Trophoblast cell (in vitro differentiated cells and primary cell): Measurements from ENCODE around the gene CENPP.

Experiments used
- DNase-seq, 2 donors: peaks; one replicate each; pipeline ENCODE4 v3.0.0-alpha.2; 2016
- H2AFZ ChIP-seq: 2 replicates; pipeline ENCODE4 v1.6.1; 2013; ENCODE audit warnings: low read length, moderate library complexity, mild to moderate bottlenecking; ENCODE audit not compliant: insufficient read depth, poor library complexity
- H2AK5ac ChIP-seq: 2 replicates; pipeline ENCODE4 v1.6.1; 2013; ENCODE audit warnings: mild to moderate bottlenecking, low read length
- H2BK120ac ChIP-seq: 2 replicates; pipeline ENCODE4 v1.6.1; 2013; ENCODE audit warnings: low read length, mild to moderate bottlenecking, moderate library complexity; ENCODE audit not compliant: insufficient read depth, poor library complexity
- H2BK12ac ChIP-seq: 2 replicates; pipeline ENCODE4 v1.6.1; 2013; ENCODE audit warnings: mild to moderate bottlenecking, low read length, moderate library complexity
- H2BK5ac ChIP-seq: 2 replicates; pipeline ENCODE4 v1.6.1; 2013; ENCODE audit warnings: low read length, low read depth, moderate library complexity, mild to moderate bottlenecking; ENCODE audit not compliant: poor library complexity
- H3K14ac ChIP-seq: 2 replicates; pipeline ENCODE4 v1.6.1; 2013; ENCODE audit warnings: mild to moderate bottlenecking, low read length
- H3K18ac ChIP-seq: 2 replicates; pipeline ENCODE4 v1.6.1; 2013; ENCODE audit warnings: mild to moderate bottlenecking, low read length
- H3K23ac ChIP-seq: 2 replicates; pipeline ENCODE4 v1.6.1; 2013; ENCODE audit warnings: low read length
- H3K27ac ChIP-seq: 2 replicates; pipeline ENCODE4 v1.5.1; 2013; ENCODE audit warnings: low read depth, mild to moderate bottlenecking, inconsistent platforms, low read length, moderate library complexity
- H3K27me3 ChIP-seq: 2 replicates; pipeline ENCODE4 v1.6.1; 2013; ENCODE audit warnings: inconsistent platforms, mild to moderate bottlenecking, low read length, moderate library complexity; ENCODE audit not compliant: insufficient read depth
- H3K36me3 ChIP-seq, 2 experiments: 1 replicate in 1 of 2; 2 replicates in 1 of 2; pipeline ENCODE4 v1.6.1; 2013; ENCODE audit warnings: low read length in 2 of 2, mild to moderate bottlenecking in 2 of 2, moderate library complexity in 1 of 2; ENCODE audit not compliant: insufficient read depth in 2 of 2, control insufficient read depth in 1 of 2
- H3K4ac ChIP-seq: 2 replicates; pipeline ENCODE4 v1.6.1; 2013; ENCODE audit warnings: low read depth, mild to moderate bottlenecking, low read length, moderate library complexity
- H3K4me1 ChIP-seq, 2 experiments: 1 replicate in 1 of 2; 2 replicates in 1 of 2; pipeline ENCODE4 v1.6.1; 2013; ENCODE audit warnings: low read length in 2 of 2, mild to moderate bottlenecking in 2 of 2, moderate library complexity in 1 of 2; ENCODE audit not compliant: insufficient read depth in 2 of 2, control insufficient read depth in 1 of 2
- H3K4me2 ChIP-seq: 2 replicates; pipeline ENCODE4 v1.6.1; 2013; ENCODE audit warnings: inconsistent platforms, mild to moderate bottlenecking, low read length, moderate library complexity
- H3K4me3 ChIP-seq: 2 replicates; pipeline ENCODE4 v1.5.1; 2013; ENCODE audit warnings: mild to moderate bottlenecking, low read depth, low read length, inconsistent platforms
- H3K79me1 ChIP-seq: one replicate; pipeline ENCODE4 v1.6.1; 2013; ENCODE audit warnings: low read length
- H3K79me2 ChIP-seq: 2 replicates; pipeline ENCODE4 v1.6.1; 2013; ENCODE audit warnings: low read length, mild to moderate bottlenecking; ENCODE audit not compliant: control insufficient read depth, insufficient read depth, poor library complexity
- H3K9ac ChIP-seq: 2 replicates; pipeline ENCODE4 v1.6.1; 2013; ENCODE audit warnings: mild to moderate bottlenecking, low read length
- H3K9me3 ChIP-seq: 2 replicates; pipeline ENCODE4 v1.6.1; 2013; ENCODE audit warnings: low read depth, mild to moderate bottlenecking, control low read depth, inconsistent platforms, low read length; ENCODE audit not compliant: insufficient read depth
- H4K12ac ChIP-seq: 2 replicates; pipeline ENCODE4 v1.6.1; 2013; ENCODE audit warnings: low read depth, mild to moderate bottlenecking, low read length, moderate library complexity
- H4K8ac ChIP-seq: 2 replicates; pipeline ENCODE4 v1.6.1; 2013; ENCODE audit warnings: low read depth, mild to moderate bottlenecking, low read length, moderate library complexity
- H4K91ac ChIP-seq: one replicate; pipeline ENCODE4 v1.6.1; 2013; ENCODE audit warnings: low read depth, mild to moderate bottlenecking, low read length, moderate library complexity
- WGBS: extraction: QIAGEN DNeasy Blood & Tissue Kit; methylation state at CpG from one replicate; pipeline ENCODE4 v1.1.7; 2013; ENCODE audit warnings: missing lambda C conversion rate; ENCODE audit not compliant: insufficient read length, insufficient coverage; ENCODE audit errors: extremely low coverage; 5-methylcytosine and 5-hydroxymethylcytosine counted together

The CENPP gene

GRCh38 chr9:92655896-92656536 is 330.3 kb downstream of the CENPP start:
- Histone ChIP-seq H3K18ac (no peak overlapping the region), H3K4me3 (no peak overlapping the region), H2AFZ (no peak overlapping the region), H4K8ac (no peak overlapping the region), H3K4ac (no peak overlapping the region), H2BK120ac (no peak overlapping the region), H2BK12ac (no peak overlapping the region), H3K36me3 (peaks cover 35 to 40% of the 10 kb centered on the region in 2 experiments), H3K14ac (no peak overlapping the region), H3K9me3 (no peaks in the 10 kb centered on the region), H3K4me2 (no peak overlapping the region), H3K79me2 (peaks cover under 1% of the 10 kb centered on the region), H3K4me1 (peaks cover 4 to 7% of the 10 kb centered on the region in 2 experiments), H3K23ac (no peak overlapping the region), H3K79me1 (no peaks in the 10 kb centered on the region), H2BK5ac (no peak overlapping the region), H3K9ac (no peak overlapping the region), H2AK5ac (no peak overlapping the region), H3K27me3 (no peaks in the 10 kb centered on the region), H4K91ac (no peak overlapping the region), H3K27ac (no peak overlapping the region), H4K12ac (no peak overlapping the region)
- DNase-seq = no peak
- WGBS = no CpG with 5 or more reads among the region's 9 CpGs

GRCh38 chr9:92656537-92656925 is 330.8 kb downstream of the CENPP start:
- no peak overlapping the region for H2BK5ac ChIP-seq
- no peak overlapping the region for H3K14ac ChIP-seq
- no peak overlapping the region for H3K4me3 ChIP-seq
- H3K18ac ChIP-seq = no peak overlapping the region
- H2BK120ac ChIP-seq = no peak overlapping the region
- H3K4me2 ChIP-seq = no peak overlapping the region
- H4K12ac ChIP-seq = no peak overlapping the region
- H3K36me3 ChIP-seq = peaks cover 33 to 38% of the 10 kb centered on the region in 2 experiments
- no peak overlapping the region for H2BK12ac ChIP-seq
- no peaks in the 10 kb centered on the region for H3K27me3 ChIP-seq
- no peaks in the 10 kb centered on the region for H3K79me1 ChIP-seq
- no peak overlapping the region for H2AK5ac ChIP-seq
- no peak overlapping the region for H3K27ac ChIP-seq
- H4K91ac ChIP-seq = no peak overlapping the region
- WGBS = no CpG with 5 or more reads among the region's 11 CpGs
- no peak overlapping the region for H2AFZ ChIP-seq
- no peak overlapping the region for H3K23ac ChIP-seq
- no peak overlapping the region for H3K9ac ChIP-seq
- no peak for DNase-seq
- no peak overlapping the region for H3K4ac ChIP-seq
- H3K79me2 ChIP-seq = peaks cover 3% of the 10 kb centered on the region
- H4K8ac ChIP-seq = no peak overlapping the region
- peaks cover 1 to 4% of the 10 kb centered on the region in 2 experiments for H3K4me1 ChIP-seq
- H3K9me3 ChIP-seq = no peaks in the 10 kb centered on the region

GRCh38 chr9:92657296-92658094 is 331.7 kb downstream of the CENPP start:
- Histone ChIP-seq H2AFZ (no peak overlapping the region), H2AK5ac (no peak overlapping the region), H3K4me3 (no peak overlapping the region), H3K36me3 (peaks cover 35 to 38% of the 10 kb centered on the region in 2 experiments), H4K12ac (no peak overlapping the region), H3K27ac (no peak overlapping the region), H3K79me2 (peaks cover 3% of the 10 kb centered on the region), H3K23ac (no peak overlapping the region), H3K9me3 (no peaks in the 10 kb centered on the region), H4K91ac (no peak overlapping the region), H3K9ac (no peak overlapping the region), H3K4me2 (no peak overlapping the region), H3K14ac (no peak overlapping the region), H2BK5ac (no peak overlapping the region), H3K4ac (no peak overlapping the region), H3K18ac (no peak overlapping the region), H3K79me1 (no peaks in the 10 kb centered on the region), H2BK12ac (no peak overlapping the region), H2BK120ac (no peak overlapping the region), H3K4me1 (peaks cover 0 to 4% of the 10 kb centered on the region in 2 experiments), H3K27me3 (no peaks in the 10 kb centered on the region), H4K8ac (no peak overlapping the region)
- no peak for DNase-seq
- WGBS = no CpG with 5 or more reads among the region's 17 CpGs

GRCh38 chr9:92658176-92658575 is 332.4 kb downstream of the CENPP start:
- no peak overlapping the region for H4K12ac ChIP-seq
- no peaks in the 10 kb centered on the region for H3K9me3 ChIP-seq
- H3K36me3 ChIP-seq = peaks cover 31 to 38% of the 10 kb centered on the region in 2 experiments
- H3K14ac ChIP-seq = no peak overlapping the region
- no peaks in the 10 kb centered on the region for H3K4me1 ChIP-seq
- peaks cover 3% of the 10 kb centered on the region for H3K79me2 ChIP-seq
- WGBS = no CpG with 5 or more reads among the region's 7 CpGs
- H3K79me1 ChIP-seq = no peaks in the 10 kb centered on the region
- H2AK5ac ChIP-seq = no peak overlapping the region
- H3K4me2 ChIP-seq = no peak overlapping the region
- no peak overlapping the region for H2AFZ ChIP-seq
- H2BK12ac ChIP-seq = no peak overlapping the region
- H4K8ac ChIP-seq = no peak overlapping the region
- no peak overlapping the region for H3K27ac ChIP-seq
- no peak overlapping the region for H3K18ac ChIP-seq
- H3K4ac ChIP-seq = no peak overlapping the region
- no peak for DNase-seq
- H2BK5ac ChIP-seq = no peak overlapping the region
- no peak overlapping the region for H3K4me3 ChIP-seq
- no peak overlapping the region for H2BK120ac ChIP-seq
- H3K23ac ChIP-seq = no peak overlapping the region
- no peak overlapping the region for H4K91ac ChIP-seq
- H3K27me3 ChIP-seq = no peaks in the 10 kb centered on the region
- H3K9ac ChIP-seq = no peak overlapping the region
